ENCODE data around the gene SCN2B.

- TF ChIP-seq CTCF (IDR thresholded peaks at IDR 0.05), result no peak
- no peak for TF ChIP-seq POLR2A (IDR thresholded peaks at IDR 0.05)
These were observed 43.3 kb upstream of the SCN2B start for GRCh38 chr11:118219732-118220131.

Measured in uterus (tissue), 2 donors.